Endothelial cell of umbilical vein (primary cell): ENCODE data around the gene ANO9. TPM values are rescaled to one million over a fixed set of nuclear protein-coding genes. Genes with fewer than 3 reads are reported as not detected.

Experiments used
- BruUV-seq: library from RNA; stranded (reverse); fragments of 400-500 nt; replicated peaks from 2 replicates; lab custom pipeline; 2021; lab: Mats Ljungman, UMichigan
- CTCF ChIA-PET: fragments of 300-600, 350-600 bp; sonication (Branson Sonifier 250); formaldehyde crosslinking; loops from one replicate; lab custom pipeline; 2021; ENCODE audit warnings: antibody characterized with exemption, inconsistent platforms; lab: Charles Lee
- POLR2A ChIA-PET: fragments of 300-600, 350-600 bp; sonication (Branson Sonifier 250); formaldehyde crosslinking; loops from one replicate; lab custom pipeline; 2021; ENCODE audit warnings: antibody characterized with exemption, inconsistent platforms; lab: Charles Lee
- DNase-seq: peaks from one replicate; pipeline ENCODE4 v3.0.0-alpha.2; 2011; ENCODE audit warnings: low read depth, low spot score
- FAIRE-seq: peaks from 2 replicates; lab custom pipeline; 2011; peaks lifted over from hg19 to GRCh38; lab: Jason Lieb, UNC
- H2AFZ ChIP-seq: 2 replicates; pipeline ENCODE4 v1.6.0; 2012; ENCODE audit warnings: low read depth, low read length, control low read depth, inconsistent platforms
- H3K27ac ChIP-seq: 2 replicates; pipeline ENCODE4 v1.5.1; 2011; ENCODE audit warnings: low read depth, mild to moderate bottlenecking, control low read depth, low read length, moderate library complexity; ENCODE audit not compliant: insufficient read depth
- H3K27me3 ChIP-seq, 2 experiments: 2 replicates each; pipeline versions ENCODE4 v1.6.0 to v1.6.1; 2011; ENCODE audit warnings: low read length in 2 of 2, mixed read lengths in 1 of 2; ENCODE audit not compliant: control insufficient read depth in 2 of 2, insufficient read depth in 2 of 2
- H3K36me3 ChIP-seq, 2 experiments: 2 replicates in 1 of 2; 3 replicates in 1 of 2; pipeline ENCODE4 v1.5.1; 2011; ENCODE audit warnings: low read length in 2 of 2, mild to moderate bottlenecking in 1 of 2, moderate library complexity in 1 of 2; ENCODE audit not compliant: control insufficient read depth in 2 of 2, insufficient read depth in 2 of 2; ENCODE audit errors: extremely low read depth in 1 of 2
- H3K4me1 ChIP-seq: 3 replicates; pipeline ENCODE4 v1.5.1; 2011; ENCODE audit warnings: mild to moderate bottlenecking, low read length; ENCODE audit not compliant: control insufficient read depth, insufficient read depth; ENCODE audit errors: extremely low read depth
- H3K4me2 ChIP-seq: 2 replicates; pipeline ENCODE4 v1.6.1; 2011; ENCODE audit warnings: low read length, control low read depth, mixed read lengths; ENCODE audit not compliant: insufficient read depth
- H3K4me3 ChIP-seq, 3 experiments: fragments of 200-600 bp in 1 of 3; sonication (generic), shearing (Covaris generic) in 1 of 3; replicated peaks in 1 of 3; 2 replicates each; pipeline ENCODE4 v1.5.1; 2011 to 2016; ENCODE audit warnings: control low read depth in 3 of 3, low read length in 3 of 3, mild to moderate bottlenecking in 2 of 3, inconsistent platforms in 1 of 3, low read depth in 1 of 3, moderate library complexity in 1 of 3; ENCODE audit not compliant: insufficient read depth in 1 of 3
- H3K79me2 ChIP-seq: 2 replicates; pipeline ENCODE4 v1.6.0; 2012; ENCODE audit warnings: low read length, inconsistent platforms; ENCODE audit not compliant: control insufficient read depth, insufficient read depth
- H3K9ac ChIP-seq: replicated peaks from 2 replicates; pipeline ENCODE3; 2011; ENCODE audit warnings: low read length, control low read depth; ENCODE audit not compliant: insufficient read depth; ENCODE audit errors: extremely low read depth
- H3K9me1 ChIP-seq: replicated peaks from 3 replicates; pipeline ENCODE4 v1.6.0; 2011; ENCODE audit warnings: mild to moderate bottlenecking, low read length; ENCODE audit not compliant: control insufficient read depth, insufficient read depth; ENCODE audit errors: extremely low read depth
- H3K9me3 ChIP-seq: replicated peaks from 2 replicates; pipeline ENCODE4 v1.5.1; 2012; ENCODE audit warnings: low read length, inconsistent platforms; ENCODE audit not compliant: control insufficient read depth, insufficient read depth
- H4K20me1 ChIP-seq: replicated peaks from 2 replicates; pipeline ENCODE3; 2011; ENCODE audit warnings: mild to moderate bottlenecking, low read length; ENCODE audit not compliant: control insufficient read depth, insufficient read depth; ENCODE audit errors: extremely low read depth
- JUN ChIP-seq: IDR thresholded peaks from 2 replicates; pipeline ENCODE4 v1.6.1; 2011; ENCODE audit warnings: borderline replicate concordance, low read depth; ENCODE audit not compliant: insufficient read length, insufficient read depth
- MAX ChIP-seq: IDR thresholded peaks from 2 replicates; pipeline ENCODE4 v1.6.1; 2011; ENCODE audit not compliant: insufficient read depth, insufficient read length
- MYC ChIP-seq: IDR thresholded peaks from one replicate; pipeline ENCODE4 v1.6.1; 2011; ENCODE audit warnings: mild to moderate bottlenecking, low read depth, low read length
- POLR2A ChIP-seq: IDR thresholded peaks from 2 replicates; pipeline ENCODE4 v1.6.1; 2012; ENCODE audit warnings: low read depth, mild to moderate bottlenecking, control low read depth, low read length
- dilution Hi-C: fragments of 300-500 bp; cut with MboI; formaldehyde crosslinking; loops from one replicate; pipeline ENCODE4 v1.15.0; 2019; ENCODE audit warnings: low sequenced_read_pairs; ENCODE audit not compliant: extremely low pct_ligation_motif_present
- intact Hi-C: fragments of 100-400 bp; cut with micrococcal nuclease; formaldehyde crosslinking; loops from one replicate; pipeline ENCODE4 v1.10.0; 2022
- polyA plus RNA-seq, 4 experiments: library from polyadenylated mRNA; depleted of rRNA in 3 of 4; stranded (reverse) in 3 of 4; unstranded in 1 of 4; fragments of >200 nt; gene quantifications; 2 replicates each; pipeline versions ENCODE4 v1.2.1 to v1.2.3, GENCODE V29; 2011 to 2012; ENCODE audit warnings: missing spikeins in 1 of 4
- total RNA-seq: library from RNA; stranded (reverse); gene quantifications from 2 replicates; pipeline ENCODE4 v1.2.3, GENCODE V29; 2021
- TF ChIP-seq, protein P1 (sequence below), 2 donors: IDR thresholded peaks; 1 replicate in 1 of 2; 2 replicates in 1 of 2; pipeline ENCODE4 v1.5.1; 2011; ENCODE audit warnings: low read length in 2 of 2, mild to moderate bottlenecking in 2 of 2, moderate library complexity in 2 of 2, control low read depth in 1 of 2, inconsistent platforms in 1 of 2, low read depth in 1 of 2; ENCODE audit not compliant: insufficient read depth in 1 of 2; ENCODE audit errors: extremely low read depth in 1 of 2

ANO9 gene
- total and polyA plus RNA-seq, 2 donors (not counting 3 experiments of a cell fraction or from before 2014, with no cell fraction given) = 0.23 TPM; not detected in 1

GRCh38 chr11:439315-440064, 2.3 kb downstream of the ANO9 start:
- H3K27ac ChIP-seq = no peak overlapping the region
- TF ChIP-seq POLR2A (no peak), JUN (no peak)
- CTCF ChIA-PET = interaction anchor here (0.7 to 1.6 kb wide), 9 partner anchors 9 to 81 kb away, joined by 3 to 10 read pairs (median 4); partner anchors contain the start of gene PTDSS2
- dilution Hi-C loops = no loop called here
- H3K9me3 ChIP-seq = no peaks in the 10 kb centered on the region
- no peak overlapping the region for H3K4me3 ChIP-seq
- intact Hi-C loops = no loop called here
- H3K36me3 ChIP-seq = no peaks in the 10 kb centered on the region
- no TSS peak for BruUV-seq
- H3K9ac ChIP-seq = no peak overlapping the region
- POLR2A ChIA-PET = no interaction called here
- H3K27me3 ChIP-seq = peaks cover 0 to 2% of the 10 kb centered on the region in 2 experiments
- H2AFZ ChIP-seq = no peak overlapping the region
- DNase-seq (no peak), FAIRE-seq (no peak)
- H3K9me1 ChIP-seq = no peaks in the 10 kb centered on the region
- H3K79me2 ChIP-seq = no peaks in the 10 kb centered on the region
- H3K4me1 ChIP-seq = no peaks in the 10 kb centered on the region
- H4K20me1 ChIP-seq = no peaks in the 10 kb centered on the region
- no peak overlapping the region for H3K4me2 ChIP-seq

DNA sequence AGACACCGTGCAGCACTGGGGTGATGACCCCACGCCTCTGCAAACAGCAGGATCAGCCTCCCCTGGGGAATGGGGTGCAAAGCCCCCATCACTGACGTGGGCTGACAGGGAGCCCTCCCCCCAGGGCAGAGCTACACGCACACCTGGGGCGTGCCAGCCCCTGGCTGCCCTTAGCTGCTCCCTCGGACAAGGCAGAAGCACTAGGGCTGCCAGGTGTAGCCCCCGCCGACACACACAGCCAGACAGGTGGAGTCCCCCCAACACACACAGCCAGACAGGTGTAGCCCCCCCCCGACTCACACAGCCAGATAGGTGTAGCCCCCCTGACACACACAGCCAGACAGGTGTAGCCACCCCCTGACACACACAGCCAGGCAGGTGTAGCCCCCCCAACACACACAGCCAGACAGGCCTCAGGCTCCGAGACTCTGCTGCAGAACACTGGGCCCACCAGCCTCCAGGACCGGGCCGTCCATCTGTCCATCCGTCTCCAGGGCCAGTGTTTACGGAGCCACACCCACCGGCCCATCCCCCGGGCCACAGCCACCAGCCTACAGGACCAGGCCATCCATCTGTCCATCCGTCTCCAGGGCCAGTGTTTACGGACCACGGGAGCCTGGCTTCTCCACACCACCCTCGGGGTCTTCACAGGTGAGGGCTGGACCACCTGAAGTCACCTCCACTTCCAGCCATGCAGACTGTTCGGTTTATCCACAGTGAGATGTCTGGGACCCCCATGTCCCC, 3.5 kb downstream of the ANO9 start:
- H3K9me3 ChIP-seq = no peaks in the 10 kb centered on the region
- H3K9me1 ChIP-seq = no peaks in the 10 kb centered on the region
- intact Hi-C loops (no loop called here), dilution Hi-C loops (no loop called here)
- no peak for DNase-seq
- CTCF ChIA-PET = interaction anchor here (1.4 kb wide), 1 partner anchor 10 kb away, joined by 5 read pairs; no protein-coding TSS in a partner anchor
- TF ChIP-seq MAX = no peak
- TF ChIP-seq MYC = no peak
- no peak for TF ChIP-seq POLR2A
- TF ChIP-seq, protein P1, sequence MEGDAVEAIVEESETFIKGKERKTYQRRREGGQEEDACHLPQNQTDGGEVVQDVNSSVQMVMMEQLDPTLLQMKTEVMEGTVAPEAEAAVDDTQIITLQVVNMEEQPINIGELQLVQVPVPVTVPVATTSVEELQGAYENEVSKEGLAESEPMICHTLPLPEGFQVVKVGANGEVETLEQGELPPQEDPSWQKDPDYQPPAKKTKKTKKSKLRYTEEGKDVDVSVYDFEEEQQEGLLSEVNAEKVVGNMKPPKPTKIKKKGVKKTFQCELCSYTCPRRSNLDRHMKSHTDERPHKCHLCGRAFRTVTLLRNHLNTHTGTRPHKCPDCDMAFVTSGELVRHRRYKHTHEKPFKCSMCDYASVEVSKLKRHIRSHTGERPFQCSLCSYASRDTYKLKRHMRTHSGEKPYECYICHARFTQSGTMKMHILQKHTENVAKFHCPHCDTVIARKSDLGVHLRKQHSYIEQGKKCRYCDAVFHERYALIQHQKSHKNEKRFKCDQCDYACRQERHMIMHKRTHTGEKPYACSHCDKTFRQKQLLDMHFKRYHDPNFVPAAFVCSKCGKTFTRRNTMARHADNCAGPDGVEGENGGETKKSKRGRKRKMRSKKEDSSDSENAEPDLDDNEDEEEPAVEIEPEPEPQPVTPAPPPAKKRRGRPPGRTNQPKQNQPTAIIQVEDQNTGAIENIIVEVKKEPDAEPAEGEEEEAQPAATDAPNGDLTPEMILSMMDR (IDR thresholded peaks at IDR 0.05; ENCODE audit: extremely low read depth in 1 of 2, insufficient read depth in 1 of 2, low read depth in 1 of 2, low read length in 2 of 2) = no peak
- H3K27me3 ChIP-seq = no peaks in the 10 kb centered on the region
- H3K36me3 ChIP-seq = no peaks in the 10 kb centered on the region
- BruUV-seq = no TSS peak
- H3K4me3 ChIP-seq = no peak overlapping the region
- POLR2A ChIA-PET = no interaction called here
- H3K4me1 ChIP-seq = no peaks in the 10 kb centered on the region
- H2AFZ ChIP-seq = no peak overlapping the region
- no peak overlapping the region for H3K9ac ChIP-seq
- FAIRE-seq = no peak
- no peaks in the 10 kb centered on the region for H3K79me2 ChIP-seq
- H3K4me2 ChIP-seq = no peak overlapping the region
- H4K20me1 ChIP-seq = no peaks in the 10 kb centered on the region
- H3K27ac ChIP-seq = no peak overlapping the region
